Hematopoietic multipotent progenitor cell treated with erythropoietin and hydrocortisone succinate and interleukin-3 and kit ligand, for 4 days (in vitro differentiated cells): ENCODE data around the gene SLC39A7.
"Not testable (repeated sequence)": the region's sequence is repeated elsewhere in the genome, so short reads cannot be mapped to it uniquely, and the experiment has no call there.

Experiments used
- DNase-seq: peaks from one replicate; pipeline ENCODE4 v3.0.0-alpha.2; 2015

The SLC39A7 gene

DNA sequence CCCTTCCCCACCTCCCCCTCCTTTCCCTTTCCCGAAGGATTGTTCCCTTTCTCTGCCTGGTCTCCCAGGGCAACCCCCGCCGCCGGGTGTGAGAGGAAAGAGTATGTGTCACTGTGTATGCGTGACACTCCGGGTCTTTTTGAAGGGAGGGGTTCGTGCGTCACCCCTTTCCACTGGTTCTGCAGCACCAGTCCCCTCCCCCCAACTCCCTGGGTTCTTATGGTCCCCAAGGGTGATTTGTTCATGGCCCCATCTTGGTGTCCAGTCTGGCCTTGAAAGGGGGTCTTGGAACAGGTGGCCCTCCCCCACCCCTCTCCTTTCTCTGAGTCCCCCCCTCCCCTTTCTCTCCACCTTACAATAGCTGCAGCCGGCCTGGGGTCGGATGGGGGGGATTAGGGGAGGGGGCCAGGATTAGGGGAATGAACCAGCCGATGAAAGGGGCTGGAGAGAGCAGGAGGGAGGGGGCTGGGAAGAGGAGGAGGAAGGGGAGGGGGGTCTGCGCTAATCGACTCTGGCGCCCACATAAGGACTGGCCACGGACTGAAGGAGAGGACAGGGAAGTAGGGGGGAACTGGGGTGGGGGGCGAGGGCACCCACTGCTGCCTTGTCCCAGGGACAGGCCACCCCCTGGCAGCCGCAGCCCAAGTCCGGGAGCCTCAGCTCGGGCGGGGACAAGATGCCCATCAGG is 6.3 kb downstream of the SLC39A7 start:
- no peak for DNase-seq

DNA sequence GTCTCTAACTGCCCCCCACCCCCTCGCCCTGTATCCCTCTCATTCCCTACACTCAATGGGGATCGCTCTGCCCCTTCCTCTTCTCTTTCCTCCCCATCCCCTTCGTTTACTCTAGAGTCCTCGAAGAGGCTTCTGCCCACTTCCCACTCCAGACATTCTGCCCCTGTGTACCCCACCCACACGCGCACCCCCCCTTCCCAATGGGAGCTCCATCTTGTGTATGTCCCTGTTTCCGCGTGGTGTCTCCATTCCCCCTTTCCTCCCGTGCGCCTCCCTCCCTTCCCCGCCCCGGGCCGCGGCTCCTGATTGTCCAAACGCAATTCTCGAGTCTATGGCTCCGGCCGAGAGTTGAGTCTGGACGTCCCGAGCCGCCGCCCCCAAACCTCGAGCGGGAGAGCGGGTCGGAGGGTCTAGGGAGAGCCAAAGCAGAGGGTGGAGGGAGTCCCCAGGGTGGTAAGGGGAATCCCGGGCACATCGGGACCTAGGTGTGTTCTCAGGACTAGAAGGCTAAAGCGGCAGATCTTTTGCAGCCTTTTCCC is 7.0 kb downstream of the SLC39A7 start:
- peak; percentile 60 for DNase-seq

DNA sequence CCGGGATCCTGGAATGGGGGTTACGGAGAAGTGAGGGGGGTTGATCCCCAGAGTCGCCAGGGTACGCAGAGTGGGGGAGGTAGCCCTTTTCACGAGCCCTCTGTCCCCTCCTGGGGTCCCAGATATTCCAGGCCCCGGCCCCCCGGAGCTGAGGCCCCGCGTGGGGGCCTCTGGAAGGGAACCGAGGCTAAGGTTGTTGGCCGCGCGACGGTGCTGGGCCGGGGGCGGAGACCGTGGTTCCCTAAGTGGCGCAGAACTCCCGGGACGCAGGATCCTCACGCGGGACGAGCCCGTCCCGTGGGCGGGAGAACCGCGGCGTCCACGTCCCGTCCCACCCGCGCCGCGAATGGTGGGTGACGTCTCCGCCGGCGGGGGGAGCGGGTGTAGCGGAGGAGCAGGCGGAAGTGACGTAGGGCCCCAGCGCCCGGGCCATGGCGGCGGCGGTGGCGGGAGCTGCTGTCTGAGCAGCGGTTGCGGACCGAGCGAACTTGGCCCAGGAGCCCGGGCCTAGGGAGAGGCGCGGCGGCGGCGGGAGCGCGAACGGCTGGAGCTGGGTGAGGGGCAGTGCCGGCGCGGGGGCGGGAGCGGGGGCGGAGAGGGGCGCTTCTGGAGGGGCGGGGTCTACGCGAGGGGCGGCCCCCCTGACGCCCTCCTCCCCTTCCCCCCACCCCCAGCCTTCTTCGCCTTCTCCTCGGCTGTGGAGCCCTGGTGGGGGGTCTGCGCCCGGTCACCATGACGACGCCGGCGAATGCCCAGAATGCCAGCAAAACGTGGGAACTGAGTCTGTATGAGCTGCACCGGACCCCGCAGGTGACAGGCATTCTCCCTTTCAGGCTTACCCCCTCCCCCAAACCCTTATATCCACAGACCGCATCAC is 7.7 kb downstream of the SLC39A7 start, which contains the start of gene RING1:
TSS of gene RING1 (plus strand) at position 410 of the 877 bp plus-strand sequence. CDS start at position 733, 323 bp downstream.
- DNase-seq = peak; percentile 92

DNA sequence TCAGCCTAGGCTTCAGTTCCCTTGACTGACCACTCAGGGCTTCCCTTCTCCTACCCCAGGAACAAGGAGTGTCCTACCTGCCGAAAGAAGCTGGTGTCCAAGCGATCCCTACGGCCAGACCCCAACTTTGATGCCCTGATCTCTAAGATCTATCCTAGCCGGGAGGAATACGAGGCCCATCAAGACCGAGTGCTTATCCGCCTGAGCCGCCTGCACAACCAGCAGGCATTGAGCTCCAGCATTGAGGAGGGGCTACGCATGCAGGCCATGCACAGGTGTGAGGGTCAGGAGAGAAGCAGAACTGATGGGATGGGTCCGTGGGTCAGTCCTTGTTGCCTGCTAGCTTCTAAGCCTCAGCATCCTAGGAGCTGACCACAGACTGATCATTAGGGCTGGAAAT is 9.2 kb downstream of the SLC39A7 start:
- no peak for DNase-seq

DNA sequence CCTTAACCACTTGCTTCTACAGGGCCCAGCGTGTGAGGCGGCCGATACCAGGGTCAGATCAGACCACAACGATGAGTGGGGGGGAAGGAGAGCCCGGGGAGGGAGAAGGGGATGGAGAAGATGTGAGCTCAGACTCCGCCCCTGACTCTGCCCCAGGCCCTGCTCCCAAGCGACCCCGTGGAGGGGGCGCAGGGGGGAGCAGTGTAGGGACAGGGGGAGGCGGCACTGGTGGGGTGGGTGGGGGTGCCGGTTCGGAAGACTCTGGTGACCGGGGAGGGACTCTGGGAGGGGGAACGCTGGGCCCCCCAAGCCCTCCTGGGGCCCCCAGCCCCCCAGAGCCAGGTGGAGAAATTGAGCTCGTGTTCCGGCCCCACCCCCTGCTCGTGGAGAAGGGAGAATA is 10.5 kb downstream of the SLC39A7 start:
- no peak for DNase-seq

DNA sequence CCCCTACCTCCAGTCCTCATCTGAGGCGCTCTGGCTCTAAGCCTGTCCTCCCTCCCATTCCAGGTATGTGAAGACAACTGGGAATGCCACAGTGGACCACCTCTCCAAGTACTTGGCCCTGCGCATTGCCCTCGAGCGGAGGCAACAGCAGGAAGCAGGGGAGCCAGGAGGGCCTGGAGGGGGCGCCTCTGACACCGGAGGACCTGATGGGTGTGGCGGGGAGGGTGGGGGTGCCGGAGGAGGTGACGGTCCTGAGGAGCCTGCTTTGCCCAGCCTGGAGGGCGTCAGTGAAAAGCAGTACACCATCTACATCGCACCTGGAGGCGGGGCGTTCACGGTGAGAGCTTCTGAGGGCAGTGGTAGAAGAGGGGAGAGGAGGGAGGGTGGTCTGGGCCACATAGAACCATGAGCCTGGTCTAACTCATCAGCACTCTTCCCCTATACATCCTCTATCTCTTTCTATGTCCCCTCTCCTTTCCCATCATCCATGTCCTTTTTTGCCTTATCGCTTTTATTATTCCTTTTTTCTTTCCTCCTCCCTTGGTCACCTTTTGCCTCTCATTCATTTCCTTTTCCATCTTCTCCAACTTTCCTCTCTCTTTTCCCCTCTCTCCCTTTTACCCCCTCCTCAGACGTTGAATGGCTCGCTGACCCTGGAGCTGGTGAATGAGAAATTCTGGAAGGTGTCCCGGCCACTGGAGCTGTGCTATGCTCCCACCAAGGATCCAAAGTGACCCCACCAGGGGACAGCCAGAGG is 11.2 kb downstream of the SLC39A7 start:
- no peak for DNase-seq

DNA sequence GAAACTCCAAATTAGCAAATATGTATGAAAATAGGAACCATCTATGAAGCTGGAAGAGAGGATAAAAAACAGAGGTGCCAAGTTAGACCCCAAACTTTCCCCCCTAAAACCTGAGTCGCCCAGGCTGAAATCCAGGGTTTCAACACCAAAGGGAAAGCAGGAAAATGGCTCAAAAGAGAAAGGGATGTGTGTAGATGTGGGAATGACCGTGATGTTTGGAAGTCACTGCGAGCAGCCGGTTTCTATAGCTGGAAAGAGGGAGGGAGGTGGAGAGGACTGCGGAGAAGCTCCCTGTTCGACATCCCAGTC is 12.1 kb downstream of the SLC39A7 start:
- DNase-seq = no peak

DNA sequence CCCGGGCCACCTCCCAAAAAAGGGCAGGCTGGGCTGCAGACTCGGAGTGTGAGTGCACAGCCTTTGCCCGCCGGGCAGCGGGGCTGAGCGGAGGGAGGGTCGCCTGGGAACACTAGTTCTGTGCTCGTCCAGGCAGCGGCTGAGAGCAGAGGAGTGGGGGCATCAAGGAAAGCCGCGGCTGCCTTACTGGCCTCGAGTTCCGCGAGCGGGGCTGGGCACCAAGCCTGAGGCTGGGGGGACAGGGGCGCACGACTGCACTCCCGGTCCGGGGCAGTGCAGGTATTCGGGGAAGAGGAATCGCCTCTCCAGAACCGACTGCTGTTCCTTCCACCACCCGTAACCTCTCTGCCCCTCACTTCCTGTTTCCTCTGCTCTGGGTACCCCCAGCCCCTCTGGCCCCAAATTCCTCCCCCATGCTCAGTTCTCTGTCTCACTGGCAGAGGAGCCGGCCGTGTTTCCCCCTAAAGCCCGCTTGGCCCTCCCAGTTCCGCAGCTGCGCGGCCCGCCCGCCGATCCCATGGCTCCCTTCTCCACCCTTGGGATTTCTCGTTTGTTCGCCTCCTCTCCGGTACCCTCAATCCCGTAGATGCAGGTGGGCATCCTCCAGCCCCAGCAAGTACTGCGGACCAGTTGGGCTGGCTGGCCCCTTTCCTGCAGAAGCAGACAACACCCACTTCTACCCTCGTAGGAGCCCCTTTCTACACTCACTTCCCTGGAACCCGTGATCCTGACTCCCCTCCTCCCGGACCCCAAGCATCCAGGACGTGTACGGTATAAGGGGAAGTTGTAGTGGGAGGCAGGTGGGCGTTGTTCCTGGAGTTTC is 12.7 kb downstream of the SLC39A7 start:
- DNase-seq = peak; percentile 56

DNA sequence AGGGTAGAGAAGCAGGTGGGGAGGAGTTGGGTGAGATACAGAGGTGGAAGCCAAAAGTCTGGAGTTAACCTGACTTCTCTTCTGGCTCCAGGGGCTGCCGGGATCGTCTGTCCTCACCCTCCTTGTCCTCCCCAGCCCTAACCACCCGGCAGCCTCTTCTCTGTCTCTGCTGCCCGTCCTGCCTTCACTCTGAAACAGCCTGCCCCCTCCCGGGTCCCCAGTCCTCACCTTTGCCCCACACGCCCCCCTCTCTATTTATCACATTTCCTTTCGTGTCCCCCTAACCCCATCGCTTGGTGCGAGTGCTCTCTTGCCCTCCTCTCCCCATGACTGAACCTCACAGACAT is 13.3 kb downstream of the SLC39A7 start:
- DNase-seq = no peak

DNA sequence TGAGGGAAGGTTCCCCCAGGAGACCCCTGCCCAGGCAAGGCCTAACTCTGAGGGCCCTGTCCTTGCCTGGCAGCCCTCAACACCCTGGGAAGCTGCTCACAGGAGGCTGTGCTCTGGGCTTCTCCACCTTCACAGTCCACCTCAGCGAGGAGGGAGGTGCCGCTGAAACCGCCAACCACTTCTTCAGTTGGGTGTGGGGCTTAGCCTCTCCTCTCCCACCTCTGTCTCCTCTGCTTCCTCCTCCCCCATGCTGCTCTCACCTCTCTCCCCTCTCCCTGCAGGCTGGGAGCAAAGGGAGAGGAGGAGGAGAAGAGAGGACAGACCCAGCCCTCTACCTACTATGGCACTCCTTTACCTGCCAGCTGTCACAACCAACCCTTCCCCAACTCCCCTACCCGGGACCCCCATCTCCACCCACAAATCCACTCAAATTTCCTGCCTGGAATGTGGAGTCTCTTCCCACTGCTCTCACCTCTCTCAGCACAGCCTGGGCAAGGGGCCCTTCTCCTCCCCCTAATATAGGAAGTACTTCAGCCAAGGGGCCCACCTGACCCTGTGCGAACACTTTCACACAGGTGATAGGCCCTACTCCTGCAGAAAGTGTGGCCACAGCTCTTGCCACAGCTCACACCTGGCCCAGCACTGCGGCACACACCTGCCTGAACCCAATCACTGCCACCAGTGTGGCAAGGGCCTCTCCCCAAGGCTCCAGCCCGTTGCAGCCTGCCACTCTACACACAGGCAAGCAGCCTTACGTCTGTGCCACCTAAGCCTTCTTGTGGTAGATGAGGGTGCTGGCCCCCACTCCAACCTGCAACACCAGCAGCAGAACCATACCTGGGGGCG is 14.8 kb downstream of the SLC39A7 start:
- DNase-seq = no peak

DNA sequence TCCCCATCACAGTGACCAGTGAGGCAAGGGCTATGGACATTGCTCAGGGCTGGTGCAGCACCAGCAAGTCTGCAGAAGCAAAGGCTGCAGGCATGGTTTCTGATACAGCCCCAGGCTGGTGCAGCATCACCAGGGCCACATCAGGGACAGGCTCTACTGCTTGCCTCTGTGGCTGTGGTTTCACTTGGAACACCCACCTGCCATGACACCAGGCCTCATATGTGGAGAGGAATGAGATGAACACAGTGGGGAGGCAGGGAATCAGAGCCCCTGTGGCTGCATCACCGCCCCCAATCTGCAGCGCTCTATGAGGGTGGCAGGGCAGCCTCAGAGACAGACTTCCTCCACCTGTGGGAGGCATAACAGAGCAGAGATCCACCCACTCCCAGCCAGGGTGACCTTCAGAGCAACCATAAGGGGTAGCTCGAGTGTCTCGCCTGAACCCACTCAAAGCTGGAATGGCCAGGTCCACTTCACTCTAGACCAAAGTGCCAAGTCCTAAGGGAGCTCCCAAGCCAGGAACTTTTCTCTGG is 15.5 kb downstream of the SLC39A7 start:
- no peak for DNase-seq

DNA sequence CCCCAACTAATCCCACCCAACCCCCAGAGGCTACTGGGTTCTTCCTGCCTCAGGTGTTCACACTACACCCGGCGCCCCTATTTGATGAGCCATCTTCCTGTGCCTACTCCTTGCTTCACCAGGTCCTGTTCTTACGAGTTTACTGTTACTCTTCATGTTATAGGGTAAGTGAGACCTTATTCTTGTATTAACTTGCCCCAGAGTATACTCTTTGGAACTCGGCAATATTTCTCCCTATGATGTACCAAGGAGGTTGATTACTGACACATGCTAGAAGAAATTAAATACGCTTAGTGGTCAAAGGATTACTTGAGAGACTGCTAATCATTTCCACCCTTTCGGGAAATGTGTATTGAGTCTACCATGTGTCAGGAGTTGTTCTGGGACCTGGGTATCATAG is 16.6 kb downstream of the SLC39A7 start:
- no peak for DNase-seq

DNA sequence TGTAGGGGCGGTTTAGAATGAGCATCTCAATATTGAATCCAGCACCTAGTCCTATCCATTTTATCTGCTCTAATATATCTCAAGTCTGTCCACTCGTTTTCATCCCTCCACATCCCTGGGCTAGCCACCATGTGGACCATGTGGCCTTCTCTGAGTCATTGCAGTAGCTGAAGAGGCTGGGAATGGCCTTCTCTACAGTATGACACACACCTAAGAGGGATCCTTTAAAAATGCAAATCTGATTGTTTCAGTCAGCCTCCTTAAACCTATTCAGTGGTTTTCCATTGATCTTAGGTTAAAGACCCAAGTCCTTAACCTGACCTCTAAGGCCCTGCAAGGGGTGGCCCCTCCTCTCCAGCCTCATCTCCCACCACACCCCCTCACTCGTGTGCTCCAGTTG is 17.0 kb downstream of the SLC39A7 start:
- no peak for DNase-seq

DNA sequence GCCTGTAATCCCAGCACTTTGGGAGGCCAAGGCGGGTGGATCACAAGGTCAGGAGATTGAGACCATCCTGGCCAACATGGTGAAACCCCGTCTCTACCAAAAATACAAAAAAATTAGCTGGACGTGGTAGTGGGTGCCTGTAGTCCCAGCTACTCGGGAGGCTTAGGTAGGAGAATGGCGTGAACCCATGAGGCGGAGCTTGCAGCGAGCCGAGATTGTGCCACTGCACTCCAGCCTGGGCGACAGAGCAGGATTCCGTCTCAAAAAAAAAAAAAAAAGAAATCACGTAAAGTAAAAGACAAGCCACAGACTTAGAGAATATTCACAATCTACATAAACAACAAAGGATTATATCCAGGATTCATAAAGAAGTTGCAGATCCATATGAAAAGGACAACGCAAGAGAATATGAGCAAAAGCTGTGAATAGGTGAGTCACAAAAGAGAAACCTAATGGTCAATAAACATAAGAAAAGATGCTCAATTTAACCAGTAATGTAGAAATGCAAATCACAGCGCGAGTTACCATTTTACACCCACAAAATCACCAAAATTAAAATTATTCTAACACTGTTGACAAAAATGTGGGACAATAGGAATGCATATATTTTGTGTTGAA is 25.9 kb downstream of the SLC39A7 start:
- DNase-seq = not testable (repeated sequence)

DNA sequence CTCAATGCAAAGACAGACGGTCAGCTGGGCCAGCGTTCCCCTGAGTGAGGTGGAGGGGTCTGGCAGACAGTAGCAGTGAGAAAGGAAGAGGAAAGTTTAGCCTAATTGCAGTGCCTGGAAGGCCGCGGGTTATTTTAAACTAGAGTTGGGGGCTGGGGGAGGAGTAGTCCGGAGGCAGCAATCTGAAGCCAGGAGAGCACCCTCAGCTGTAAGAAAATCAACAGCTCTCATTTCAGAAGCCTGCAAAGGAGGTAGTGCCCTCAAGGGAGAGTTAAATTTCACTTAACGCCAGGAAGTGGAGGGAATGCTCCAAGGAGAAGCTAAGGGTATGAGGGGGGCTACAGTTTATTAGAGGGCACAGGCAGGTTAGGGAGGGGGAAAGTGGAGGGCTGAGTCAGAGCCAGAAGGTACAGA is 34.6 kb downstream of the SLC39A7 start:
- DNase-seq = no peak

DNA sequence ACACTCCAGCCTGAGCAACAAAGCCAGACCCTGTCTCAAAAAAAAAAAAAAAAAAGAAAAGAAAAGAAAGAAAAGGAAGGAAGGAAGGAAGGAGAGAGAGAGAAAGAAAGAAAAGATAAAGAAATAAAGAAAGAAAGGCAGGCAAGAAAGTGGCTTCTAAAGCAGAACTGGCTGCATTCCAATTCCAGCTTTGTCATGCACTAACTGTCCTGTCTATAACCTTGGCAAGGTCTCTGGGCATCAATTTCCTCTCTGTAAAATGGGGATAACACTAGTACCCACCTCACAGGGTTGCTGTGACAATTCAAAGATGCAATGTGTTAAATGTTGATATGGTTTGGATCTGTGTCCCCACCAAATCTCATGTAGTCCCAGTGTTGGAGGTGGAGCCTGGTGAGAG is 35.7 kb downstream of the SLC39A7 start:
- DNase-seq = peak; percentile 35

DNA sequence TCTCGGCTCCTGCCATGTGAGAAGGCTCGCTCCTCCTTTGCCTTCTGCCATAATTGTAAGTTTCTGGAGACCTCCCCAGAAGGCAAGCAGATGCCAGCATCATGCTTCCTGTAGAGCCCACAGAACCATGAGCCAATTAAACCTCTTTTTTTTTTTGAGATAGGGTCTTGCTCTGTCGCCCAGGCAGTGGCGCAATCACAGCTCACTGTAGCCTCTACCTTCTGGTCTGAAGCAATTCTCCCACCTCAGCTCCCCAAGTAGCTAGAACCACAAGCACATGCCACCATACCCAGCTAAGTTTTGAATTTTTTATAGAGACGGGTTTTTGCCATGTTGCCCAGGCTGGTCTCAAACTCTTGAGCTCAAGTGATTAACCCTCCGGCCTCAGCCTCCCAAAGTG is 36.2 kb downstream of the SLC39A7 start:
- no peak for DNase-seq

DNA sequence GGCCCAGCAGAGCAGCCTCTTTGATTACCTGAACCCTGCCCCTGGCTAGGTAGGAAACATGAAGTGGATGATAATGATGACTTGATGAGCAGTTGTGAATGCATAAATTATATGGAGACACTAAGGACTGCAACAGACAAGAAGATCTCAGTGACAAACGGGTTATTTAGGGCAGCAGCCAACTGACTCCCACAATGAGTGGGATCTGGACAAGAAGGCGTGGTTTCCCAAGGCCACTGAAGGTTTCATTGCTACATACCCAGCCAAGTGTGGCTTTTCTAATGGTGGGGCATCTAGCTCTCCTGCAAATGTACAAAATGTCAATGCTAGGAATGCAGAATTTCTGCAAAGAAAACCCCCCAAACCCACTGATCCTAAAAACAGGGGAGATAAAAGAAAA is 37.1 kb downstream of the SLC39A7 start:
- DNase-seq = no peak

DNA sequence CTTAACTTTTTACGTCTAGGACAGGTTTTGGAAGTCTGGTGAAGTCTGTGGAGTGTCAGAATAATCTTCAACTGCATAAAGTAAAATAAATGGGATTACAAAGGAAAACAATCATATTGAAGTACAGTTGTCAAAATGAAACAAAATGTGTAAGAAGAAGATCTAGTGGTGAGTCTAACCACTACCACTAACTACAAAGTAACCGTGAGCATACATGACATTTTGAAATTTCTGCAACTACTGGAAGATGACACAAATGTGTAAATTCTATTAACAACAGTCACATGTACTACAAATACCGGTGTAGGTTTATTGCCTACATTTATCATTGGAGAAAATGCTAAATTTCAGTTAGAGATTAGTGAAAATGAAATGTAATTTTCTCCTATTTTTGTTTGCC is 41.3 kb downstream of the SLC39A7 start:
- DNase-seq = no peak

DNA sequence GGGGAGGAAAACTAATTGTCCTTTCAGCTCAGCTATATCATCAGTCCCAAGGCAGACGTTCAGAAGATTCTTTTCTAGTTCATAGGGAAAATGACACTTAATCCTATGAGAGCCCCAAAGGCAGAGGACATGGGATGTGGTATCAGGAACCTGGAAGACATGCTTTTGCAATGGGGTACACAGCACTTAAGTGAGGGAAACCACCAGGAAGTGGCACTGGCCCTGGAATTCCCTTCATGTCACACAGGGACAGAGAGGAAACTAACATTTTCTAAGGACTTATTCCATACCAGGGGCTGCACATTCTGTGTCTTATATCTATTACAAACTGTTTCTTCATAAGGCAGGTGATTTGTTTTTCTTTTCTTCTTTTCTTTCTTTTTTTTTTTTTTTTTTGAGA is 42.8 kb downstream of the SLC39A7 start:
- no peak for DNase-seq
